GM21526 (cell line): ENCODE data around the gene ACOT11.
"Not testable (repeated sequence)": the region's sequence is repeated elsewhere in the genome, so short reads cannot be mapped to it uniquely, and the experiment has no call there.

Source experiments
- ATAC-seq: cut with Tn5 transposase; IDR thresholded peaks from one replicate; pipeline ENCODE4 v1.9.1; 2021; ENCODE audit warnings: moderate library complexity; ENCODE audit not compliant: unreplicated experiment, low FRiP score

The ACOT11 gene

GRCh38 chr1:54606990-54607325, 58.9 kb downstream of the ACOT11 start:
- no peak for ATAC-seq

GRCh38 chr1:54607821-54608565, 60.0 kb downstream of the ACOT11 start:
- no peak for ATAC-seq

DNA sequence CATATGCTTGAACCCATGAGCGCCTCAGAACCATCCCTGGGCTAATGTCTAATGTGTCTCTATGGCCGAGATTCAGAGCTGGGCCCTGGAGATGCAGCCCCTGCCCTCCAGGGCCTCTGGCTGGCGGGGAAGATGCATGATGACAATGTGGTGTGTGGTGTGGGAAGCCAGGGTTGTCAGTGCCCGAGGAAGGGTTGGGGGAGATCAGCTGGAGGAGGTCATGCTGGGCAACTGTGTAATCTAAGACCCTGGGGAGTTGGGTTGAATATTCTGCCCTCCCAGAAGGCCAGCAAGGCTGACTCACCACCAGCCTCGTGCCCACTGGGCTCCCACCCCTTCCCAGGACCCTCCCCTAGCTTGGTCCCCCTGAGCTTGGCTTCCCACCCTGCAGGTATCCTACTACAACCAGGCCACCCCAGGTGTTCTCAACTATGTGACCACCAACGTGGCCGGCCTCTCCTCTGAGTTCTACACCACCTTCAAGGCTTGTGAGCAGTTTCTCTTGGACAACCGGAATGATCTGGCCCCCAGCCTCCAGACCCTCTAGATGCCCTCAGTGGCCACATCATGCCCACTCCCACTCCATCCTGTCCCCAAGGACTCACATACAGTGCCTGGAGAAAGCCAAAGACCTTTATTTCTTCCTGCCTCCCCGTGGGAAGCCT, 60.7 kb downstream of the ACOT11 start:
- ATAC-seq, result no peak

- no peak for ATAC-seq
Measured at GRCh38 chr1:54609301-54609921, 61.4 kb downstream of the ACOT11 start.

GRCh38 chr1:54610048-54610447, 62.0 kb downstream of the ACOT11 start:
- no peak for ATAC-seq

GRCh38 chr1:54610601-54611580, 62.9 kb downstream of the ACOT11 start:
- ATAC-seq, result no peak

- no peak for ATAC-seq
Measured at GRCh38 chr1:54611621-54612020, 63.6 kb downstream of the ACOT11 start.

DNA sequence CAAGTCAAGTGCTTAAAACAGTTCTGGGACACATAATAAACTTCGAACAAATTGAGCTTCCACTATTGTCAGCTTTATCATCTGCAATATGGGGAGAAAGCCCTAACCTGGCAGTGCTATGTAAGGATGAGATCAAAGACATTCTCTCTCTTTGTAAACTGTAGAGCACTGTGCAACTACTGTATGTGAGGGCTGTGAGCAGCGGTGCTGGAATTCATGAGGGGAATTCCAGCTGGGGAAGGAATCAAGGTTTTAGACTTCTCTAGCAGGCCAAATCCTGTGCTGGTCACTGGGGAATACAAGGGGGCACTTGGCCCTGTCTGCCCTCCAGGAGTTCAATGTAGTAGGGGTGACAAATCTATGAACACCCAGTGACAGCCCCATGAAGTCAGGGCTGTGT, 66.0 kb downstream of the ACOT11 start:
- no peak for ATAC-seq

DNA sequence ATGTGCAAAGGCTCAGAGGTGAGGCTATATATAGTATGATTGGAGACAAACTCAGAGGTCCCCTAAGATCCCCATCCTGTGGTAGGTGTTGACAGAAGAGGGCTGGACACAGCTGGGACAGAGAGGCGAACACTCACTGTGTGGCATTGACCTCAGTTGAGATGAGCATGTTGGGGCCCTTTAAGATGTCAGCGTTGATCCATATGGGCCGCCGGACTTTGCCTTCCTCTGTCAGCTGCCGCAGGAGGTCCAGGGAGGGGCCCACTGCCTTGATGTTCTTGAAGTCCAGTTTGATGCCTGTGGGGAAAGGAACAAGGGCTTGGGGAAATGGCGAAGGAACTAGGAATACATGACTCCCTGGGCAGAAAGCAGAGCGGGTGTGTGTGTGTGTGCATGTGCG, 66.5 kb downstream of the ACOT11 start:
- no peak for ATAC-seq

DNA sequence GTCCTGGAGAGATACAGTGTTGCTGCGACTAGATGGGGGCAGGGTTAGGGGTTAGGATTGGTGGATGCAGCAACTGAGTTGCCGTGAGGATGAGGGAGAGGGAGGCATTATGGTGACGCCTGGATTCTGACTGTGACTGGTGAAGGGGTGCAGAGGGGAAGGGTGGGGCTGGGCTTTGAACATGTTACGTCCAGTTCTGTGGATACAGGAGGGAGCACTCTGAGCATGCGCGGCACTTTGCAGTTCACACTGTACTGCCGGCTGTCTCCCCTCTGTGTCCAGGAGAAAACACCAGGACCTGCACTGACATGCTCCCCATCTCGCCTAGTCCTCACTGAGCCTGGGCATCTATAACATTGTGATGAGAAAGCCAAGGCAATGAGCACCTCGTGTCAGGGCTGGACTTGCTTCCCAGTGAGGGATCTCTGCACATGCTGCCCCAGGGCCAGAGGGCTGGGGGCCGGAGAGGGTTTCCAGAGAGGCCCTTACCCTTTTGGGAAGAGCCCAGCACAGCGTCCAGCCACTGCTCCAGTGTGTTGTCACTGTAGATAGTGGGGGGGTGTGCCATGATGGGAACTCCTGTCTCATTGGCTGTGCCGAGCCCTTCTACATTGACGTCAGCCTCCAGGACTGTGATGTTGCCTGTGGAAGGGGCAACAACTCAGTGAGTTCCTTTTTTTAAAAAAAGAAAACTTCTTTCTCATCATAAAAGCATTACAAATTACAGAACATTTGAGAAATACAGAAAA, 67.7 kb downstream of the ACOT11 start:
- no peak for ATAC-seq

DNA sequence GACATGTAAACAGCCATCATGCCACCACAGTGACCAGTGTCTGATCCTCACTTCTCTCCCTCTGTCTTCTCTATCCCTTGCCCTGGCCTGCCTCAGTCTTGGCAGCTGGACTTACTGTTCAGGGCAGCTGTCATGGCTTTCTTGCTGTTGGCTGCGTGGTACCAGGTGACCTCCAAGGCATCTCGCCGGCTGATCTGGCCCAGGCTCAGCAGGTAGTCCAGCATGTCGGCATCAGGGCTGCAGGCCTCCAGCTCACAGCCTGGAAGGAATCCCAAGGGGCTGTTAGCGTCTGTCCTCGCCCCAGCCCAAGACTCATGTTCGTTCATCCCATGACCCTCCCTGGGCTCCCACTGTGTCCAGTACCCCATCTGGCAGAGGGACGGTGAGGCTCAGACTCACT, 71.7 kb downstream of the ACOT11 start:
- no peak for ATAC-seq

- ATAC-seq, result no peak
Measured at GRCh38 chr1:54623216-54624007, 75.4 kb downstream of the ACOT11 start, which contains the start of gene FAM151A. TSS of gene FAM151A (minus strand) at chr1:54623525. CDS start at chr1:54623395, 130 bp downstream.

GRCh38 chr1:54624466-54625464, 76.7 kb downstream of the ACOT11 start:
- no peak for ATAC-seq

- no peak for ATAC-seq
Measured at GRCh38 chr1:54627196-54627595, 79.2 kb downstream of the ACOT11 start.

GRCh38 chr1:54635804-54636203, 87.8 kb downstream of the ACOT11 start:
- not testable (repeated sequence) for ATAC-seq

- not testable (repeated sequence) for ATAC-seq
Measured at GRCh38 chr1:54636461-54637446, 88.7 kb downstream of the ACOT11 start.

GRCh38 chr1:54640361-54640760, 92.3 kb downstream of the ACOT11 start:
- ATAC-seq, result no peak
